Nephron (organoid): ENCODE results near the gene SHB.

ENCODE experiments used
- H3K27ac Mint-ChIP-seq, 3 experiments: 2 replicates each; pipeline ENCODE4 v1.8.0; 2020; ENCODE audit warnings: mixed read lengths in 3 of 3, mild to moderate bottlenecking in 2 of 3, moderate library complexity in 1 of 3
- H3K27me3 Mint-ChIP-seq: 2 replicates; pipeline ENCODE4 v1.8.0; 2021; ENCODE audit warnings: low read depth, mild to moderate bottlenecking, moderate library complexity, mixed read lengths
- H3K36me3 Mint-ChIP-seq: 2 replicates; pipeline ENCODE4 v1.8.0; 2020; ENCODE audit warnings: low read depth, mixed read lengths
- H3K4me1 Mint-ChIP-seq: 2 replicates; pipeline ENCODE4 v1.8.0; 2020; ENCODE audit warnings: mixed read lengths
- H3K4me3 Mint-ChIP-seq, 3 experiments: 2 replicates each; pipeline ENCODE4 v1.8.0; 2020; ENCODE audit warnings: mild to moderate bottlenecking in 3 of 3, mixed read lengths in 3 of 3, moderate library complexity in 2 of 3
- H3K9me3 Mint-ChIP-seq: 2 replicates; pipeline ENCODE4 v1.8.0; 2020; ENCODE audit warnings: mixed read lengths
- CTCF ChIP-seq, 3 experiments: fragments of 200-600 bp; sonication (generic); IDR thresholded peaks; one replicate each; pipeline ENCODE4 v1.5.0; 2021; ENCODE audit warnings: antibody characterized with exemption in 3 of 3; ENCODE audit not compliant: unreplicated experiment in 3 of 3

Gene SHB

GRCh38 chr9:38103340-38103739 lies 34.3 kb upstream of the SHB start:
- no peak for TF ChIP-seq CTCF (IDR thresholded peaks at IDR 0.05; ENCODE audit: unreplicated experiment in 3 of 3)
- no peaks in the 10 kb centered on the region for H3K4me1 Mint-ChIP-seq
- H3K27ac Mint-ChIP-seq: no peak overlapping the region
- no peaks in the 10 kb centered on the region for H3K9me3 Mint-ChIP-seq
- no peak overlapping the region for H3K4me3 Mint-ChIP-seq
- no peaks in the 10 kb centered on the region for H3K36me3 Mint-ChIP-seq
- H3K27me3 Mint-ChIP-seq: peaks cover 10% of the 10 kb centered on the region

GRCh38 chr9:38101423-38101822 lies 32.4 kb upstream of the SHB start:
- no peak overlapping the region for H3K27ac Mint-ChIP-seq
- no peaks in the 10 kb centered on the region for H3K4me1 Mint-ChIP-seq
- TF ChIP-seq CTCF (IDR thresholded peaks at IDR 0.05; ENCODE audit: unreplicated experiment in 3 of 3): no peak
- H3K27me3 Mint-ChIP-seq: peaks cover 10% of the 10 kb centered on the region
- no peak overlapping the region for H3K4me3 Mint-ChIP-seq
- H3K9me3 Mint-ChIP-seq: no peaks in the 10 kb centered on the region
- no peaks in the 10 kb centered on the region for H3K36me3 Mint-ChIP-seq

GRCh38 chr9:38096238-38096805 lies 27.3 kb upstream of the SHB start:
- Mint-ChIP-seq H3K4me3 (no peak overlapping the region), H3K36me3 (no peaks in the 10 kb centered on the region), H3K9me3 (no peaks in the 10 kb centered on the region), H3K27ac (no peak overlapping the region), H3K27me3 (no peaks in the 10 kb centered on the region), H3K4me1 (no peaks in the 10 kb centered on the region)
- TF ChIP-seq CTCF (IDR thresholded peaks at IDR 0.05; ENCODE audit: unreplicated experiment in 3 of 3): no peak

GRCh38 chr9:38094165-38094564 lies 25.1 kb upstream of the SHB start:
- Mint-ChIP-seq H3K36me3 (no peaks in the 10 kb centered on the region), H3K27ac (no peak overlapping the region), H3K27me3 (no peaks in the 10 kb centered on the region), H3K9me3 (no peaks in the 10 kb centered on the region), H3K4me3 (no peak overlapping the region), H3K4me1 (no peaks in the 10 kb centered on the region)
- no peak for TF ChIP-seq CTCF (IDR thresholded peaks at IDR 0.05; ENCODE audit: unreplicated experiment in 3 of 3)

GRCh38 chr9:38092656-38093055 lies 23.6 kb upstream of the SHB start:
- H3K4me3 Mint-ChIP-seq: no peak overlapping the region
- H3K36me3 Mint-ChIP-seq: no peaks in the 10 kb centered on the region
- no peak for TF ChIP-seq CTCF (IDR thresholded peaks at IDR 0.05; ENCODE audit: unreplicated experiment in 3 of 3)
- no peaks in the 10 kb centered on the region for H3K9me3 Mint-ChIP-seq
- peaks cover 6% of the 10 kb centered on the region for H3K4me1 Mint-ChIP-seq
- no peak overlapping the region for H3K27ac Mint-ChIP-seq
- H3K27me3 Mint-ChIP-seq: peaks cover 4% of the 10 kb centered on the region

- no peak for TF ChIP-seq CTCF (IDR thresholded peaks at IDR 0.05; ENCODE audit: unreplicated experiment in 3 of 3)
- no peak overlapping the region for H3K4me3 Mint-ChIP-seq
- no peaks in the 10 kb centered on the region for H3K36me3 Mint-ChIP-seq
- H3K4me1 Mint-ChIP-seq: peaks cover 6% of the 10 kb centered on the region
- peaks cover 4% of the 10 kb centered on the region for H3K27me3 Mint-ChIP-seq
- H3K9me3 Mint-ChIP-seq: no peaks in the 10 kb centered on the region
- no peak overlapping the region for H3K27ac Mint-ChIP-seq
Observed at GRCh38 chr9:38092200-38092524, 23.1 kb upstream of the SHB start.
